ENCODE results near the gene PRSS1.
A peak's percentile ranks its signal among the peaks of the same experiment; 100 is the strongest.
"Not testable (repeated sequence)": the region's sequence is repeated elsewhere in the genome, so short reads cannot be mapped to it uniquely, and the experiment has no call there.

Gene PRSS1

GRCh38 chr7:142717453-142717852, 31.8 kb upstream of the PRSS1 start:
- H3K27ac ChIP-seq (ENCODE audit: low read depth, low read length) = no peak overlapping the region
- no peaks in the 10 kb centered on the region for H3K4me1 ChIP-seq (ENCODE audit: control insufficient read depth, insufficient read depth, low read length, unreplicated experiment)
- H3K4me3 ChIP-seq (ENCODE audit: low read depth, low read length) = no peak overlapping the region
- peaks cover 80% of the 10 kb centered on the region for H3K27me3 ChIP-seq (ENCODE audit: insufficient read depth, low read length)
- H2AFZ ChIP-seq (ENCODE audit: low read length, unreplicated experiment) = no peak overlapping the region
- no peaks in the 10 kb centered on the region for H3K79me2 ChIP-seq (ENCODE audit: control insufficient read depth, insufficient read depth, low read length, unreplicated experiment)
- H3K36me3 ChIP-seq (ENCODE audit: insufficient read depth, low read length) = no peaks in the 10 kb centered on the region

DNA sequence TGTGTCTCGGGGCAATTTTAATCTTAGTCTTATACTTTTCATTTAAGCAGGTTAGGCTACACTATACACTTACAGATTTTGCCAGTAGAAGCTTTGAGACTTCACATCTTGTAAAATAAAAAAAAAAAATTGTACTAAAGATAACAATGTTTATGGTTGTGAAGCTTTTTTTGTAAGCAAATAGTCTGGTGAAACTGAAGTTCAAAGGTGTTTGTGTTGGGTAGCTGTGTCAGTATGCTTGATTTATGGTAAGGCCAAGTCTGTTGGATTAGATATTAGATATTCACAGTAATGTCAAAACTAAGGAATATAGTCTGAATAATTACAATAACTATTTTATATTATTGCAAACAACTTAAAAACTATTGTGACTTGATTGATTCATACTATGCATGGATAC, 31.0 kb upstream of the PRSS1 start:
- no peaks in the 10 kb centered on the region for H3K79me2 ChIP-seq (ENCODE audit: control insufficient read depth, insufficient read depth, low read length, unreplicated experiment)
- no peak overlapping the region for H3K27ac ChIP-seq (ENCODE audit: low read depth, low read length)
- no peaks in the 10 kb centered on the region for H3K4me1 ChIP-seq (ENCODE audit: control insufficient read depth, insufficient read depth, low read length, unreplicated experiment)
- no peak overlapping the region for H3K4me3 ChIP-seq (ENCODE audit: low read depth, low read length)
- no peaks in the 10 kb centered on the region for H3K36me3 ChIP-seq (ENCODE audit: insufficient read depth, low read length)
- no peak overlapping the region for H2AFZ ChIP-seq (ENCODE audit: low read length, unreplicated experiment)
- peaks cover 87% of the 10 kb centered on the region for H3K27me3 ChIP-seq (ENCODE audit: insufficient read depth, low read length)

DNA sequence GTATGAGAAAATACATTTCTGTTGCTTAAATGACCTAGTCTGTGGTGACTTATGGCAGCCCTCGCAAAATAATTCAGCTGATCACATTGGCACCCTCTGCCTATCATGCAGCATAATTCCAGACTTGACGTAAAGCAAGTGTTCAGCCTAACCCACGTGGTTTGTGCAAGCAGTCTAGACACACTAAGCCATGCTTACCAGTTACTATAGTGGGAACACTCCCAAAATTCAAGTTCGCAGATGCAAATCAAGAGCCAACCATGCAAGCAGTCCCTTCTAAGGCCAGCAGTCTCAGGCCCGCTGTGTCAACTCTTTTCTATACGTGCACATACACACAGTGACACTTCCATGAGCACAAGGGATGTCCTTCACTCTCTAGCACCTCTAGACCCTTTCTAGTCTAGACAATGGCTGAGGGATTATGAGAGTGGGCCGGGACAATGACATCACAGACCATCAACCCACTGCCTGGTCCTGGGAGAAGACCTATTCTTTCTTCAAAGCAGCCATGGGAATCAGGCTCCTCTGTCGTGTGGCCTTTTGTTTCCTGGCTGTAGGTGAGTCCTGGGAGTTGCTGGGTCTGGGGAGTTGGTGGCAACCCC, 29.0 kb upstream of the PRSS1 start:
- Histone ChIP-seq H2AFZ (ENCODE audit: low read length, unreplicated experiment) (no peak overlapping the region), H3K79me2 (ENCODE audit: control insufficient read depth, insufficient read depth, low read length, unreplicated experiment) (no peaks in the 10 kb centered on the region), H3K27me3 (ENCODE audit: insufficient read depth, low read length) (peaks cover 82% of the 10 kb centered on the region), H3K4me1 (ENCODE audit: control insufficient read depth, insufficient read depth, low read length, unreplicated experiment) (no peaks in the 10 kb centered on the region), H3K27ac (ENCODE audit: low read depth, low read length) (no peak overlapping the region), H3K36me3 (ENCODE audit: insufficient read depth, low read length) (no peaks in the 10 kb centered on the region), H3K4me3 (ENCODE audit: low read depth, low read length) (no peak overlapping the region)

GRCh38 chr7:142720986-142721385, 28.3 kb upstream of the PRSS1 start:
- Histone ChIP-seq H3K27me3 (ENCODE audit: insufficient read depth, low read length) (peaks cover 79% of the 10 kb centered on the region), H3K79me2 (ENCODE audit: control insufficient read depth, insufficient read depth, low read length, unreplicated experiment) (no peaks in the 10 kb centered on the region), H3K36me3 (ENCODE audit: insufficient read depth, low read length) (no peaks in the 10 kb centered on the region), H3K4me3 (ENCODE audit: low read depth, low read length) (no peak overlapping the region), H3K4me1 (ENCODE audit: control insufficient read depth, insufficient read depth, low read length, unreplicated experiment) (no peaks in the 10 kb centered on the region), H3K27ac (ENCODE audit: low read depth, low read length) (no peak overlapping the region), H2AFZ (ENCODE audit: low read length, unreplicated experiment) (no peak overlapping the region)

- Histone ChIP-seq H3K79me2 (ENCODE audit: control insufficient read depth, insufficient read depth, low read length, unreplicated experiment) (no peaks in the 10 kb centered on the region), H3K27ac (ENCODE audit: low read depth, low read length) (no peak overlapping the region), H3K4me1 (ENCODE audit: control insufficient read depth, insufficient read depth, low read length, unreplicated experiment) (no peaks in the 10 kb centered on the region), H2AFZ (ENCODE audit: low read length, unreplicated experiment) (no peak overlapping the region), H3K27me3 (ENCODE audit: insufficient read depth, low read length) (peaks cover 67% of the 10 kb centered on the region), H3K36me3 (ENCODE audit: insufficient read depth, low read length) (no peaks in the 10 kb centered on the region), H3K4me3 (ENCODE audit: low read depth, low read length) (peak overlapping the region; percentile 59)
These were observed 27.0 kb upstream of the PRSS1 start for GRCh38 chr7:142722248-142722794.

DNA sequence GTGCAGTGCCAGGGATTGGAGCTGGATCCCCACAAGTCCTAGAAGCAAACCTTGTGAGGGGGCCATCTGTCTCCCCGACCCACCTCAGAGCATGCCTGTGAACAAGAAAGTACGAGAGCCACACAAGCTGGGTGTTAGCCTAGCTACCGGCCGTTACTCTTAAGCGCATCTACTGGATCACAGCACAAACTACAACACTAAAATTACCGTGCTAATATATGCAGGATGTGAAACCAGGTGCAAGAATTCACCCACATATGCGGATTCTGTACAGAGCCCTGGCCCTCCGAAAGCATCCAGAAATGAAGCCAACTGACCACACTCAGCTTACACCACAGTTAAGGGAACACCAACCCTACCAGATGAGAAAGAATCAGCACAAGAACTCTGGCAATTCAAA, 16.0 kb upstream of the PRSS1 start:
- Histone ChIP-seq H3K79me2 (ENCODE audit: control insufficient read depth, insufficient read depth, low read length, unreplicated experiment) (no peaks in the 10 kb centered on the region), H3K36me3 (ENCODE audit: insufficient read depth, low read length) (no peaks in the 10 kb centered on the region), H3K4me3 (ENCODE audit: low read depth, low read length) (no peak overlapping the region), H2AFZ (ENCODE audit: low read length, unreplicated experiment) (no peak overlapping the region), H3K4me1 (ENCODE audit: control insufficient read depth, insufficient read depth, low read length, unreplicated experiment) (no peaks in the 10 kb centered on the region), H3K27me3 (ENCODE audit: insufficient read depth, low read length) (peaks cover 40% of the 10 kb centered on the region), H3K27ac (ENCODE audit: low read depth, low read length) (no peak overlapping the region)

GRCh38 chr7:142739923-142740492, 9.3 kb upstream of the PRSS1 start:
- no peaks in the 10 kb centered on the region for H3K4me1 ChIP-seq (ENCODE audit: control insufficient read depth, insufficient read depth, low read length, unreplicated experiment)
- H3K27ac ChIP-seq (ENCODE audit: low read depth, low read length) = no peak overlapping the region
- H3K27me3 ChIP-seq (ENCODE audit: insufficient read depth, low read length) = peaks cover 37% of the 10 kb centered on the region
- H2AFZ ChIP-seq (ENCODE audit: low read length, unreplicated experiment) = no peak overlapping the region
- no peaks in the 10 kb centered on the region for H3K79me2 ChIP-seq (ENCODE audit: control insufficient read depth, insufficient read depth, low read length, unreplicated experiment)
- H3K4me3 ChIP-seq (ENCODE audit: low read depth, low read length) = no peak overlapping the region
- H3K36me3 ChIP-seq (ENCODE audit: insufficient read depth, low read length) = no peaks in the 10 kb centered on the region

DNA sequence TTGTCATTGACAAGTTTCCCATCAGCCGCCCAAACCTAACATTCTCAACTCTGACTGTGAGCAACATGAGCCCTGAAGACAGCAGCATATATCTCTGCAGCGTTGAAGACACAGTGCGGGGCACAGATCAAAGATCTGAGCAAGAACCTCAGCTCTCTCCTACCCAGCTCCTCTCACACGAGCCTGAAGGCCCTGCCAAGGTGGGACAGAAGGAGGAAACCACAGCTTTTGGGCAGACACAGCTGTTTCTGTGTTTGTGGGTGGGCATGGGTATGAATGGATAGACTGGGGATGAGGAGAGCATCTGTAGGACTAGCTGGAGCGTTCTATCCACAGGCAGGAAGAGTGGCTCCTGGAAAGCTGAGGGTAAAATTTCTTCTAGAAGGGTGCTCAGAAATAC, 8.5 kb upstream of the PRSS1 start:
- Histone ChIP-seq H2AFZ (ENCODE audit: low read length, unreplicated experiment) (no peak overlapping the region), H3K27ac (ENCODE audit: low read depth, low read length) (no peak overlapping the region), H3K79me2 (ENCODE audit: control insufficient read depth, insufficient read depth, low read length, unreplicated experiment) (no peaks in the 10 kb centered on the region), H3K27me3 (ENCODE audit: insufficient read depth, low read length) (peaks cover 37% of the 10 kb centered on the region), H3K4me3 (ENCODE audit: low read depth, low read length) (no peak overlapping the region), H3K36me3 (ENCODE audit: insufficient read depth, low read length) (no peaks in the 10 kb centered on the region), H3K4me1 (ENCODE audit: control insufficient read depth, insufficient read depth, low read length, unreplicated experiment) (no peaks in the 10 kb centered on the region)

GRCh38 chr7:142741932-142742331, 7.3 kb upstream of the PRSS1 start:
- not testable (repeated sequence) for H2AFZ ChIP-seq (ENCODE audit: low read length, unreplicated experiment); H3K4me1 ChIP-seq (ENCODE audit: control insufficient read depth, insufficient read depth, low read length, unreplicated experiment); H3K36me3 ChIP-seq (ENCODE audit: insufficient read depth, low read length); H3K79me2 ChIP-seq (ENCODE audit: control insufficient read depth, insufficient read depth, low read length, unreplicated experiment); H3K27ac ChIP-seq (ENCODE audit: low read depth, low read length); H3K4me3 ChIP-seq (ENCODE audit: low read depth, low read length)
- peaks cover 46% of the 10 kb centered on the region for H3K27me3 ChIP-seq (ENCODE audit: insufficient read depth, low read length)

GRCh38 chr7:142745091-142745635, 4.1 kb upstream of the PRSS1 start:
- no peaks in the 10 kb centered on the region for H3K79me2 ChIP-seq (ENCODE audit: control insufficient read depth, insufficient read depth, low read length, unreplicated experiment)
- no peak overlapping the region for H3K4me3 ChIP-seq (ENCODE audit: low read depth, low read length)
- H3K4me1 ChIP-seq (ENCODE audit: control insufficient read depth, insufficient read depth, low read length, unreplicated experiment) = no peaks in the 10 kb centered on the region
- H3K36me3 ChIP-seq (ENCODE audit: insufficient read depth, low read length) = no peaks in the 10 kb centered on the region
- no peak overlapping the region for H3K27ac ChIP-seq (ENCODE audit: low read depth, low read length)
- H2AFZ ChIP-seq (ENCODE audit: low read length, unreplicated experiment) = no peak overlapping the region
- peaks cover 54% of the 10 kb centered on the region for H3K27me3 ChIP-seq (ENCODE audit: insufficient read depth, low read length)

- H3K36me3 ChIP-seq (ENCODE audit: insufficient read depth, low read length) = no peaks in the 10 kb centered on the region
- peaks cover 49% of the 10 kb centered on the region for H3K27me3 ChIP-seq (ENCODE audit: insufficient read depth, low read length)
- H2AFZ ChIP-seq (ENCODE audit: low read length, unreplicated experiment) = no peak overlapping the region
- no peak overlapping the region for H3K4me3 ChIP-seq (ENCODE audit: low read depth, low read length)
- H3K27ac ChIP-seq (ENCODE audit: low read depth, low read length) = no peak overlapping the region
- H3K79me2 ChIP-seq (ENCODE audit: control insufficient read depth, insufficient read depth, low read length, unreplicated experiment) = no peaks in the 10 kb centered on the region
- no peaks in the 10 kb centered on the region for H3K4me1 ChIP-seq (ENCODE audit: control insufficient read depth, insufficient read depth, low read length, unreplicated experiment)
These were observed 3.5 kb upstream of the PRSS1 start for GRCh38 chr7:142745745-142746144.

Data from ACC112 (cell line).